GM03348 (cell line): ENCODE measurements around the gene YJEFN3.

Experiments used
- DNase-seq: peaks from one replicate; pipeline ENCODE4 v3.0.0; 2012; ENCODE audit warnings: low spot score

YJEFN3 gene

GRCh38 chr19:19554074-19555023 lies 25.6 kb downstream of the YJEFN3 start:
- DNase-seq = peak; percentile 89

DNA sequence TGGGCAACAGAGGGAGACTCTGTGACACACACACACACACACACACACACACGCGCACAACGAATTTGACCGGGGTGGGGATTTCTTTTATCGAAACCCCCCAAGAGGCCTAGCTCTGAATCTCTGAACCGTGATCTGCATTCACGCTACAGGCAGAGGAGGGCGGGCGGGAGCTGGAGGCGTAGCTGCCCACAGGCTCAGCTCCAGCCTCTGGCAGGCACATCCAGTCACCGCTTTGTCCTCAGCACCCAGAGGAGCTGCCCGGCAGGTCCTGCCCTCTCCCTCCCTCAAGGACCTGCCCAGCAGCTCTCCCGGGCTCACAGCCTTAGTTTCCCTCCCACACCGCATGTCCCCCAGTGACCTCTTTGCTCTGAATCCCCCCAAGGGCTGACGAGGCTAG lies 29.3 kb downstream of the YJEFN3 start:
- no peak for DNase-seq

- DNase-seq = no peak
Measured at GRCh38 chr19:19558636-19559035, 29.9 kb downstream of the YJEFN3 start.

DNA sequence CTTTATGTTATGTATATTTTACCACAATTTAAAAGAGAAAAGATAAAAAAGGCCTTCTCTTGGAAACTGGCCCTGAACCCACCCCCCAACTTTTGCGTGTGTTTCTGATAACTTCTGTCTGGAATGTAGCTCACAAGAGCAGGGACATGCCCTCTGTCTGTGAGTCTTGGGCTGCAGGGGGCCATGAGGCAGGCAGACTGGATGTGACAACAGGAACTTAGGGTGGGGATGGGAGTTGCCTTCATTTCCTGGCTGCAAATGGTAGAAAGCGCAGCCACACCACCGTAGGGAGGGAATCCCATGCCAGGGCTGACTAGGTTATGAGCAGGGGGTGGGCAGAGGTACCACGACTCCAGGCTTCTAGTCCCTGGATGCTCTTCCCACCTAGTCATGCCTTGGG lies 31.2 kb downstream of the YJEFN3 start:
- no peak for DNase-seq

GRCh38 chr19:19561946-19562664 lies 33.4 kb downstream of the YJEFN3 start:
- no peak for DNase-seq

DNA sequence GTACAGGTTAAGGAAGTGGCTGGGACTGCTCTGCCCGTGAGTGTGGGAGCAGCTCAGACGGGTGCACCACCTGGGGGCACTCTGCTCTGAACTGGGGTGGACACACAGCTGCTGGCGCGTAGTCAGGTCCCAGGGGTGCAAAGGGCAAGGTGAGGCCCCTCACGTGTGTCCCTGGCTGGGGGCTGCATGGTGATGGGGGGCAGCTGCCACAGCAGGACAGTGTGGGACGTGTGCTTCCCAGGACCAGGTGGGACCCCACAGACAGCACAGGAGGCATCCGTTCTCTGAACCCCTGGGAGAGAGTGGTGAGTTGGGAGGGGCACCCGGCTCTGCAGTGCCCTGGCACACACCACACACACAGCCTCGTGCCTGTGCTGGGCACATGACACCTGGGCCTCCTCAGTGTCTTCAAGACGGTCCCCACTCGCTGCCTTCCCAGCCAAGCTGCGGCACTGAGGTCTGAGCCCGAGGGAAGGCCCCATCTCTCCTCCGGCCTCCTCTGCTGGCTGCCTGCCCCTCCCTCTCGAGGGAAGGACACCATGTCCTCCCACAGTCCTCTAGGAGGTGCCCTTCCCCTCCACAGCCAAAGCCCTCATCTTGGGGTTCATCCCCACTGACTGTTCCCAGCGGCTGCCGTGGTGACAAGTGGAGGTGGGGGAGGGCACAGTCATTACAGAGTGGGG lies 34.1 kb downstream of the YJEFN3 start:
- DNase-seq = no peak

DNA sequence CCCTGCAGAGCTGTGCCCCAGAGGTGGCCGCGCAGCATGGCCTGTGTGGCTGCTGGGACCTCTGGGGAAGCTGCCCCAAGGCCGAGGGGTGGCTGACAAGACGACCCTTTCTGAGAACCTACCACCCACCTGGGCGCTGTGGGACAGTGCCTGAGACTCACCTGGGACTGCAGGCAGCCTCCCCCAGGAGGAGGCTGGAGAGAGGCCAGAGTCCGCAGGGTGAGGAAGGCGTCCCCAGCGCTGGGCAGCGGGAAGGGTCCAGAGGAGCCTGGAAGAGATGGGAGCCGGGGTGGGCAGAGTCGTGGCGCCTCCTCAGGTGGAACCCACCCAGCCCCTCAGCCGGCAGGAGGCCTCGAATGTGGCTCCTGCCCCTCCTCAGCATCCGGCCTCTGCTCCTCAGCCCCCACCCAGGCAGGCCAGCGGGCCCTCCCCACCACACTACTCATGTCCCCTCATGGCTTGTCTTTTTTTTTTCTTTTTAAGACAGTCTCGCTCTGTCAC lies 34.7 kb downstream of the YJEFN3 start:
- DNase-seq = no peak

DNA sequence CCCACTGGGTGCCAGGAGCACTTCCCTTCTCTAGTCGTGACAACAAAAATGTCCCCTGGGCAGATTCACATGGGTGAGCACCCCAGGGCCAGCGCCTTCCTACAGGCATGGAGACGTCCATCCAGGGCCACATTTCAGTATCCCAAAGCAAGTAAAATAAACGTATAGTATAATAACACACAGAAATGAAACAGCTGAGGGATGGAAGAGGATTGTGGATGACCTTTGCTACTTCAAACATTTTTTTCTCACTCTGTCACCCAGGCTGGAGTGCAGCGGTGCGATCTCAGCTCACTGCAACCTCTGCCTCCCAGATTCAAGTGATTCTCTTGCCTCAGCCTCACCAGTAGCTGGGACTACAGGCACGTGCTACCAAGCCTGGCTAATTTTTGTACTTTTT lies 37.6 kb downstream of the YJEFN3 start:
- no peak for DNase-seq

GRCh38 chr19:19567391-19567790 lies 38.7 kb downstream of the YJEFN3 start:
- no peak for DNase-seq

GRCh38 chr19:19568802-19569756 lies 40.4 kb downstream of the YJEFN3 start:
- peak; percentile 75 for DNase-seq

- no peak for DNase-seq
Measured at GRCh38 chr19:19570571-19570970, 41.9 kb downstream of the YJEFN3 start.

DNA sequence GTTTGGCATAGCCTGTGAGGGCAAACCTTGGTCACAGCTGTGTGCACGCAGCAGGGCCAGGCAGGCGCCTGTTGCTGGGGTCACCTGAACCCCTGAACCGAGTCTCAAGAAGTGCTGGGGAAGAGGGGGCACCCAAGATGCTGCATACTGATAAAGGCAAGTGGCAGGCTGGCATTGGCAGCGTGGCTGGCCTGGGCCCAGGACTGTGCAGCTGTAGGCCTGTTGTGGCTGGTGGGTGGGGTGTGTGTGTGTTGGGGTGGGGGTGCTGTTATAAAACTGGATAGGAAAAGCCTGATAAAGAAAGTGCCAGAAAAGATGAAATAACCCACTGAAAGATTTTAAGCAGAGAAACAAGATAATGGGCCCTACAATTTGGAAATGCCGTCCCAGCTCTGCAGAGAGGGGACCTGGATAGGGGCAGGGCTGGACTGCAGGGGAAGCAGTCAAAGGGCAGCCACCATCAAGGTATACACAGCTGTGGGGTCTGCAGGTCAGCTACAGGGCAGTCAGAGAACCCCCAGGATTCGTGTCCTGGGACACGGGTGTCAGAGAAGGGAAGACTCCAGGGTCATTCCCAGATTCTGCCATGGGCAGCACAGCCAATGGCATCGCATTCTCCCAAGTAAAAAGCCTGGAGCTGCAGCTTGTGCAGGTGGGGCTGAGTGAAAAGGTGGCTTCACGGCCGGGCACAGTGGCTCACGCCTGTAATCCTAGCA lies 42.5 kb downstream of the YJEFN3 start:
- no peak for DNase-seq

DNA sequence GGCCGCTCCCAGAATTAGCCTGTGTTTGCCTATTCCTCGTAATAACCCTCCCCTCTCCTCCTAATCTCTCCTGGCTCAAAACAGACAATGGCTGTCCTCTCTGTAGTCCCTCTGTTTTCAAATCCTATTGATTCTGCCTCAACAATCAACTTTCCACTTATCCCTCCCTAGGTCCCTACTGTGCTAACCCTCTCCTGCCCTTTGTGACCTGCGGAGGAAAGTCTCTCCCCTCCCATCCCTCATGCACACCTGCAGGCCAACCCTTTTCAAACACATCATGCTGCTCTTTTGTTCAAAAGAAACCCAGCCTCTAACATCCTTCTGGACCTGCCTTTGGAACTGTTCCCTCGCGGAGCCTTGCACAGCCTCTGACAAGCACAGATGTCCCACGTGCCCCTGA lies 46.7 kb downstream of the YJEFN3 start:
- DNase-seq = no peak

DNA sequence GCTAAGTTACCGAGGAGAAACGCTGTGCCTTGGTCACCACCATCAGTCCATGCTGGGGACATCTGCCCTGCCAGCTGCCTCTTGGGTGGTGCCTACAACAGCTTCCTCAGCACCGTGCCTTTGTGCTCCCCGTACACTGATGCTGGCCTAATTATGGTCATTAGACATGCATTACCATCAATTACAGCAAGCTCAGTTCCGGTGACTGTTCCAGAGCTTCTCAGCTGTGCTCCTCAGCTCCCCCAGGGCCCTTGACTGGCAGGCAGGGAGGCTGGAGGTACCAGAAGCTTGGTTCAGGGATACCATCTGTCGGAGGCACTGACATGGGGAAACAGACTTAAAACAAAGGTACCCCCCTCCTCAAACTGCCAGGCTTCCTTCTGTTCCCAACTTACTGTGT lies 49.5 kb downstream of the YJEFN3 start:
- no peak for DNase-seq

DNA sequence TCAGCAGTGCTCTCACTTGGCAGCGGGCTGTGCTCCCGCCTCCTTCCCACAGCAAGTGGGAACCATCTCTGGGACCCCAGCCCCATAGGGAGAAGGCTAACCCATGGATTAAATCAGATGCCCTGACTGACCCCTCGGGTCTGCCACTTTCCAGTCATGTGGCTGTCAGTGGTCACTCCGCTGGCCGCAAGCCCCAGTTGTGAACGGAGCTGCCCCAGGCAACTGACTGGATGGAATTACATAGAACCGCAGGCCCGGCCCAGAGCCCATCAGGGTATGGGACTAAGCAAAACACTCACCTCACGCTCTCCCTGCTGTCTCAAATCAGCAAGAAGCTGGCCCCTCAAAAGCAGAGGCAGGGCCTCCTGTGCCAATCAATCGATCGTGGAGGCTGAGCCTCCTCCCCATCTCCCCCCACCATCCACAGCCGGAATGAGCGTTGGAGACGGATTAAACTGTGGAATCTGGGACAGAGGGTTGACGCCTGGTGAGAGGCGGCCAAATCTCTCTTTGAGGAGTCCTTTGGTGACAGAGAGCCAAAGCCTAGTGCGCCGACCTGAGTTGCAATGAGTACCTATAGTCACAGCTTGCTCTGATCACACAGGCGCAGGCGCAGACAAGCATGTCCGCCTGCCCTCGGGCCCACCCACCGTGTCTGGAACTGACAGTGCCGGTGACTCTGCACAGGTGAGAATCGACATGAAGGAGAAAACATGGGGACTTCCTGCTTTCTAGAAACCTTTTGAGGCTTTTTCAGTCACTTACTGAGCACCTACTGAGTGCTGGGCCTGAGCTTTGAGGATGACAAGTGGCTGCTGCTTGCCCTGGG lies 51.0 kb downstream of the YJEFN3 start:
- no peak for DNase-seq

DNA sequence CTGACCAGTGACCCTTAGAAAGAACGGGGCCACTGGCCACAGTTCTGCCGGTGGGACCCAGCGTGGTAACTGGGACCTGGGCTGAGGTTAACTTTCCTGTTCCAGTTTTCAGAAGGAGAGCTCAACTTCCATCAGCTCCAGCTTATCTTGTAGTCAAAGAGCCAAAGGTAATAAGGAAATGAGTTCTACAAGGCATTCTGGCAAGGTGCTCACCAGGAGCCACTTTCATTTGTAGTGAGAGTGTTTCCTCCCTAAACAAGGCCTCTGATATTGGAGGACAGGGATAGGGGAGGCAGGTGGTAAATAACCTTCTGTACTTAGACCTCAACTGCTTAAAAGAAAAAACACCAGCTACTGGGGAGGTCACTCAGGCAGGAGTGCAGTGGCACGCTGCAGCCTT lies 51.7 kb downstream of the YJEFN3 start:
- no peak for DNase-seq

- no peak for DNase-seq
Measured at GRCh38 chr19:19581391-19581790, 52.7 kb downstream of the YJEFN3 start.

GRCh38 chr19:19582471-19582870 lies 53.8 kb downstream of the YJEFN3 start:
- DNase-seq = no peak

GRCh38 chr19:19584356-19584755 lies 55.6 kb downstream of the YJEFN3 start:
- no peak for DNase-seq
